ENCODE measurements around the gene RAB6A.
"Not testable (repeated sequence)": the region's sequence is repeated elsewhere in the genome, so short reads cannot be mapped to it uniquely, and the experiment has no call there.

DNA sequence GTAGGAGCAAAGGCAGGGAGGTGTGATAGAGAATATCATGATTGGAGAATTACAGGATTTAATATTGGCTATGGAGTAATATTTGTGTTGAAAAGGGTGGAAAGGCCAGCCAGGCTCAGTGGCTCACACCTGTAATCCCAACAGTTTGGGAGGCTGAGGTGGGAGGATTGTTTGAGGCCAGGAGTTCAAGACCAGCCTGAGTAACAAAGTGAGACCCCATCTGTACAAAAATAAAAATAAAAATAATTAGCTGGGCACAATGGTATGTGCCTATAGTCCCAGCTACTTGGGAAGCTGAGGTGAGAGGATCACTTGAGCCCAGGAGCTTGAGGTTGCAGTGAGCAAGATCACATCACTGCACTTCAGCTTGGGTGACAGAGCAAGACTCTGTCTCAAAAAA lies 24.6 kb upstream of the RAB6A start:
- TF ChIP-seq CTCF, EP300 (IDR thresholded peaks at IDR 0.05): not testable (repeated sequence)
